ENCODE measurements around the gene XXYLT1. TPM values are rescaled to one million over a fixed set of nuclear protein-coding genes. Genes with fewer than 3 reads are reported as not detected.

XXYLT1 gene
- total RNA-seq, 6 experiments from 2014 or later: 1.7 to 6.5 (median 2.1) TPM

- Histone ChIP-seq H3K4me3 (no peak overlapping the region), H3K4me1 (no peaks in the 10 kb centered on the region), H3K36me3 (no peaks in the 10 kb centered on the region), H3K27ac (no peak overlapping the region), H3K27me3 (no peaks in the 10 kb centered on the region), H3K9me3 (no peaks in the 10 kb centered on the region)
- DNase-seq (no peak), ATAC-seq (no peak)
- WGBS (ENCODE audit: insufficient coverage, low coverage, low lambda C conversion rate, missing lambda C conversion rate): 65% methylated on average over 10 of the region's 24 CpGs
- intact Hi-C loops (cut with DNase I): loop anchor here (10.0 kb wide), 2 partner anchors 139 to 421 kb away; no protein-coding TSS in a partner anchor
- TF ChIP-seq CTCF (IDR thresholded peaks at IDR 0.05) (no peak), POLR2A (IDR thresholded peaks at IDR 0.05) (no peak)
Observed at GRCh38 chr3:195115600-195116406, 155.2 kb downstream of the XXYLT1 start.

DNA sequence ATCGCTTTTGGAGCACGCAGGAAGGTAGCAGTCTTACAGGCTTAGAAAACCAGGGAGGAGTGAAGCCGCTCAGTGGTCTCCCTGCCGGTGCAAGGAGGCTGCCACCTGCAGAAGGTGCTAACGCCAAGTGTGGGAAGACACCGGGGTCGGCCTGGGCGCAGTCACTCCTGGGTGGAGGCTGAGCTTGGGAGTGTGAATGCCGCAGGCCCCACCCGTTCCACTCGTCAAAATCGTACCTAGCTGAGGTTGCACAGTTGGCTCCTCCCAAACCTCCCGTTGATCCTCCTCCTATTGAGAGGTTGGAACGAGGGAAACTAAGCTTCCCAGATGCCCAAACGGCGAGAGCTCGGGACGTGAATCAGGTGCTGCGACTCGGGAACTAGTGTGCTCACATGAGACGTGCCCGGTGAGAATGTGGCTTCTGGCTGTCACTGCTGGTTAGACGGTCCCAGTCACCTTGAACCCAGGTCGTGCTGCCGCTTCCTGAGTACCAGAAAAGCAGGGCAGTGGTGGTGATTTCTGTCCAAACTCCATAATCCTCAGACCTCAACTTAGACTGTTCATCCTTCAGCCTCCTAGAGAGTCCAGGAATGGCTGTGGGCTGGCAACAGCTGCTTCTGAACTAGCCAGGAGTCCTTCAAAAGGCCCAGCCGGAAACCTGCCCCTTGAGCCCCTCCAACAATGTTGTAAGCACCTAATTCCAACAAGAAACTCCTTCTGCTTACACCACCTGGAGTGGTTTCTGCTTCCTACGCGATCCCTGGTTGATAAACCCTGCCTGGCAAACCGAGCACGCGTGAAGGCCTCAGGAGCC, 156.0 kb downstream of the XXYLT1 start:
- ATAC-seq: no peak
- Histone ChIP-seq H3K4me1 (no peaks in the 10 kb centered on the region), H3K27me3 (no peaks in the 10 kb centered on the region), H3K27ac (no peak overlapping the region), H3K36me3 (no peaks in the 10 kb centered on the region), H3K9me3 (no peaks in the 10 kb centered on the region), H3K4me3 (no peak overlapping the region)
- intact Hi-C loops (cut with DNase I): loop anchor here (10.0 kb wide), 2 partner anchors 140 to 420 kb away; no protein-coding TSS in a partner anchor
- DNase-seq: no peak
- TF ChIP-seq POLR2A (IDR thresholded peaks at IDR 0.05) (no peak), CTCF (IDR thresholded peaks at IDR 0.05) (no peak)
- 79% methylated on average over 7 of the region's 31 CpGs for WGBS (ENCODE audit: insufficient coverage, low coverage, low lambda C conversion rate, missing lambda C conversion rate)

GRCh38 chr3:195113536-195114425, 157.2 kb downstream of the XXYLT1 start:
- 90% methylated on average over 3 of the region's 14 CpGs for WGBS (ENCODE audit: insufficient coverage, low coverage, low lambda C conversion rate, missing lambda C conversion rate)
- intact Hi-C loops (cut with DNase I): loop anchor here (10.0 kb wide), 2 partner anchors 141 to 419 kb away; no protein-coding TSS in a partner anchor
- DNase-seq: no peak

More at GRCh38 chr3:195113536-195114425, 157.2 kb downstream of the XXYLT1 start:
- H3K4me1 ChIP-seq: no peaks in the 10 kb centered on the region
- no peak for TF ChIP-seq CTCF (IDR thresholded peaks at IDR 0.05)
- TF ChIP-seq POLR2A (IDR thresholded peaks at IDR 0.05): no peak
- H3K9me3 ChIP-seq: no peaks in the 10 kb centered on the region
- no peaks in the 10 kb centered on the region for H3K36me3 ChIP-seq
- no peak overlapping the region for H3K4me3 ChIP-seq
- no peak overlapping the region for H3K27ac ChIP-seq
- ATAC-seq: no peak
- no peaks in the 10 kb centered on the region for H3K27me3 ChIP-seq

Data from right lobe of liver (tissue), 6 donors.